GM19455 (cell line): Measurements from ENCODE around the gene CABCOCO1.

Experiments used
- ATAC-seq: cut with Tn5 transposase; IDR thresholded peaks from one replicate; pipeline ENCODE4 v1.9.1; 2021; ENCODE audit not compliant: unreplicated experiment

The CABCOCO1 gene

DNA sequence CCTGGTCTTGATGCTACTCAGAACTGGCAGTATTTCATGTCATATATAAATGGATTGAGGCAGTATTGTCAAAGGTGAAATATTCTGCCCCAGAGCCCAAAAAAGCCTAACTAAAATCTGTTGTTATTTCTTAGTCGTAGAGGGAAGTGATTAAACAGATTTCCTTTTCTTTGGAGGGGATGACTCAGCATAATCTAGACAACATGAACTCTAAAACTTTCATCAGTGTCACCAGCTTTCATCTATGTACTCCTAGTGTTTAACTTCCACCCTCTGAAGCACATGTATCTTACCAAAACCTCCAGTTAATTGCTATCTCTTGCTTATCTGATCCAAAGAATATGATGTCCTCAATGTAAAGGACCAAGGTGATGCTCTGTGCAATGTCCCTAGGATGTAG, 141.7 kb downstream of the CABCOCO1 start:
- ATAC-seq, result no peak

DNA sequence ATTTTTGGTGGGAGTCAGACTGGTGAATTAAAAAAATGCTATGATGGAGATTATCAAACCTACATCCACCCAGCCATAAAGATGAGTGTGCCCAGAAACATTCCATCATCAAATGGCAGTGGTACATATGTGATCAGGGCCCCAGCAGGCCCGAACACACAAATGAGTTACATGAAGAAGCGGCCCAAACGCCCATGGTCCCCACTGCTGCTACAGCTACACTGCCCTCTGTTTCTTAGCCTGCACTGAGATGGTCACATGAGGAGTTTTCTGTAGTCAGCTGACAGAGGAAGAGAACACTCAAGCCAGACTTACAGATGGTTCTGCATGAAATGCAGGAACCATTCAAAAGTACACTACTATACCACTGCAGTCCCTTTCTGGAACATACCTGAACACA, 142.4 kb downstream of the CABCOCO1 start:
- ATAC-seq, result no peak

GRCh38 chr10:61810263-61810662, 147.5 kb downstream of the CABCOCO1 start:
- ATAC-seq, result no peak

DNA sequence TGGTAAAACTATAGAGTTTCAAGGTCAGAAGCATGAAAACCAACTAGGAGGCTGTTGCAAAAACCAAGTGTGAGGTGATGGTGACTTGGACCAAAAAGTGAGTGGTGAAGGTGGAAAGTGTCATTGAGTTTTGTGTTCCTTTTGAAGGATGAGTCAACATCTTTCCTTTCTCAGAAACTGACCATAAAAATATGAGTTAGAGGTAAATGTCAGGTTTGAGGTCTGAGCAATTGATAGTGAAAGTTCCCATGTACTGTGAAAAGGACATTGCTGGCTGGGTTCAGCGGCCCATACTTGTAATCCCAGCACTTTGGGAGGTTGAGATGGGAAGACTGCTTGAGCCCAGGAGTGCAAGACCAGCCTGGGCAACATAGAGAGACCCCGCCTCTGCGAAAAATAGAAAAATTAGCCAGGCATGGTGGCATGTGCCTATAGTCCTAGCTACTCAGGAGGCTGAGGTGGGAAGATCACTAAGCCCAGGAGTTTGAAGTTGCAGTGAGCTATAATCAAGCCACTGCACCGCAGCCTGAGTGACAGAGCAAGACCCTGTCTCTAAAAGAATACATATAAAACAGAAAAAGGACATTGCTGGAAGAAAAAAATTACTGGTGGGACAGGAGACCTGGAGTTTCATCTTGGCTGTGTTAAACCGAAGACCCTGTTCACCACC, 149.5 kb downstream of the CABCOCO1 start:
- ATAC-seq, result no peak

- no peak for ATAC-seq
These were observed 150.2 kb downstream of the CABCOCO1 start for GRCh38 chr10:61812920-61813319.

GRCh38 chr10:61814160-61814559, 151.4 kb downstream of the CABCOCO1 start:
- no peak for ATAC-seq

GRCh38 chr10:61815496-61815895, 152.8 kb downstream of the CABCOCO1 start:
- ATAC-seq, result no peak
